Measurements from ENCODE around the gene CD82.

DNA sequence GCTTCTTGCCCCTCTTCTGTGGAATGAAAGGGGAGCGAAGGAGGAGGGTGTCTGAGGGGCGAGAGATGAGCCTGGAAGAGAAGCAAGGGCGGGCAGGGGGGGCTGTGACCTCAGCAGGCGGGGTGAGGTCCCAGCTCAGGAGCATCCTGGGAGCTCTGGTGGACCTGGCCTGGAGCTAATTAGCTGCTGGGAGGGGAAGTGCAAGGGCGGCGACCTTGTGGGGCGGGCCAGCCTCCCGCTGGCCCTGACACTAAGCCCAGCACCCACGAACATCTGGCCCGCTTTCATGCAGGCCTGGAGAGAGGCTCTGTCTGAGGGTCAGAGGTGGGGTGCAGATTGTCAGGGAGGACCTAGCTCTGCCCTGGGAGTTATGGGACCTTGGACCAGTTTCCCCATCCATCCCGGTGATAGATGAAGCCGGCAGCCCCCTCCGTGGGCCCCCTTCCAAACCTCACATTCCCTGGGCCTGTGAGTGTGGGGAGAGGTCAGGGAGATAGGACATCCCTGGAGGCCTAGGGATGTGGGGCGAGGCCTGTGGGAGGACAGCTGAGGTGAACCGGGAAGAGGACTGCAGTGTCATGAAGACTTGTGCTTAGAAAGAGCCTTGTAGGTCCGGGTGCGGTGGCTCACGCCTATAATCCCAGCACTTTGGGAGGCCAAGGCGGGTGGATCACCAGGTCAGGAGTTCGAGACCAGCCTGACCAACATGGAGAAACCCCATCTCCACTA is 28.5 kb upstream of the CD82 start:
- TF ChIP-seq CTCF (IDR thresholded peaks at IDR 0.05) (no peak), YY1 (IDR thresholded peaks at IDR 0.05; ENCODE audit: low read depth) (no peak), NRF1 (IDR thresholded peaks at IDR 0.05; ENCODE audit: low read depth, low read length) (no peak), NFIC (IDR thresholded peaks at IDR 0.05; ENCODE audit: borderline replicate concordance) (no peak), REST (IDR thresholded peaks at IDR 0.05; ENCODE audit: low read depth, low read length) (no peak), GABPA (IDR thresholded peaks at IDR 0.05; ENCODE audit: low read depth) (no peak), SMC3 (IDR thresholded peaks at IDR 0.05; ENCODE audit: low read depth, low read length) (no peak), MXI1 (IDR thresholded peaks at IDR 0.05; ENCODE audit: low read depth, low read length) (no peak), EP300 (IDR thresholded peaks at IDR 0.05; ENCODE audit: borderline replicate concordance in 1 of 2, low read depth in 1 of 2, low read length in 1 of 2) (no peak), EZH2phosphoT487 (IDR thresholded peaks at IDR 0.05; ENCODE audit: borderline replicate concordance, low read depth) (no peak), RAD21 (IDR thresholded peaks at IDR 0.05; ENCODE audit: low read length) (no peak)
